Psoas muscle (tissue), 8 donors: ENCODE measurements around the gene DTNB. TPM values are rescaled to one million over a fixed set of nuclear protein-coding genes. Genes with fewer than 3 reads are reported as not detected.

Experiments
- ATAC-seq, 4 donors: fragments of 200-7000 bp; cut with Tn5 transposase; one replicate each; pipeline ENCODE4 v1.9.1; 2020; ENCODE audit warnings: moderate library complexity in 3 of 4, mild to moderate bottlenecking in 2 of 4
- DNase-seq, 2 donors: peaks; one replicate each; pipeline ENCODE4 v3.0.0-alpha.2; 2020
- H3K27ac ChIP-seq: fragments of 200-600 bp; one replicate; pipeline ENCODE4 v1.8.0; 2022
- H3K27me3 ChIP-seq, 3 donors: fragments of 200-600 bp in 1 of 3; one replicate each; pipeline versions ENCODE4 v1.6.1 to v1.8.0; 2013 to 2022; ENCODE audit warnings: low read length in 2 of 3, mild to moderate bottlenecking in 2 of 3, moderate library complexity in 1 of 3; ENCODE audit not compliant: insufficient read depth in 3 of 3
- H3K36me3 ChIP-seq, 2 donors: fragments of 200-600 bp in 1 of 2; one replicate each; pipeline versions ENCODE4 v1.6.1 to v1.8.0; 2013 to 2022; ENCODE audit warnings: low read depth in 1 of 2, mild to moderate bottlenecking in 1 of 2, moderate library complexity in 1 of 2; ENCODE audit not compliant: insufficient read depth in 1 of 2
- H3K4me1 ChIP-seq: fragments of 200-600 bp; one replicate; pipeline ENCODE4 v1.8.0; 2022
- H3K4me3 ChIP-seq: fragments of 200-600 bp; one replicate; pipeline ENCODE4 v1.8.0; 2022; ENCODE audit warnings: mild to moderate bottlenecking
- H3K9me3 ChIP-seq: fragments of 200-600 bp; one replicate; pipeline ENCODE4 v1.8.0; 2022
- WGBS, 3 donors: extraction: QIAGEN DNeasy Blood & Tissue Kit; methylation state at CpG; one replicate each; pipeline versions ENCODE4 v1.1.6 to v1.1.7; 2013; 5-methylcytosine and 5-hydroxymethylcytosine counted together
- intact Hi-C, 2 donors: fragments of 100-400 bp; cut with DNase I; formaldehyde crosslinking; loops; one replicate each; pipeline versions ENCODE4 v1.11.0 to v1.14.2; 2022
- polyA plus RNA-seq, 3 donors: library from polyadenylated mRNA; stranded (reverse); fragments of 200-250 nt; gene quantifications; one replicate each; pipeline ENCODE4 v1.2.3, GENCODE V29; 2013
- total RNA-seq, 4 donors: library from RNA; stranded (reverse); fragmentation: NEBNext Ultra II Directional in 2 of 4; extraction: Animal tissue kit (Norgen Biotek cat#: 25700) in 2 of 4; gene quantifications; one replicate each; pipeline versions ENCODE4 v1.2.1 to v1.2.4, GENCODE V29; 2021 to 2023
- TF ChIP-seq, protein P1 (sequence below): fragments of 200-600 bp; IDR thresholded peaks from one replicate; pipeline ENCODE4 v1.8.0; 2022; ENCODE audit warnings: antibody characterized with exemption
- donor health status: healthy with polysubstance abuse.
- donor health status: DM: no; HTN: no; CAD: no; lungs with moderate emphysema.
- donor health status: Bipolar disorder and iron deficiency.
- donor health status: healthy.
- donor health status: DM: yes; HTN: yes; CAD: no.
- donor health status: DM: no; HTN: no; CAD: no.
- donor health status: DM: no; HTN: no; CAD: no.
- donor health status: DM: yes; HTN: yes; CAD: no.

Gene DTNB
- total and polyA plus RNA-seq, 7 donors: 2.3 to 6.3 (median 4.2) TPM

DNA sequence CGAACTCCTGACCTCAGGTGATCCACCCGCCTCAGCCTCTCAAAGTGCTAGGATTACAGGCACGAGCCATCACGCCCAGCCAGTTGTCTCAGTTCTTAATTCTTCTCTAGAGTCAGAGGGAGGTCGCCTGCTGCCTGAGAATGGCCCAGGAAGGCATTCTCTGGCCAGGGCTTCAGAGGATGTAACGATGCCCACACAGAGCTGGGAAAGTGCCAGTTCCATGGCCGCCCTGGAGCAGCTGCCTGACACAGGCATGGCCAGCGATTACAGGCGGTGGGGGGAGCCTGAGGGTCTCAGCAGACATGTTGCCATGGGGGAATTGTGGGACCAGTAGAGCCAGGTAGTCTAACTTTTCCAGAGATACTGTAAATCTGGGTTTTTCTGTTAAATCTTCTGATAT is 306.1 kb downstream of the DTNB start:
- DNase-seq: no peak
- 30 to 35% (median 30%) methylated on average over 9 of the region's 9 CpGs for WGBS, 3 donors
- no peaks in the 10 kb centered on the region for H3K27me3 ChIP-seq
- TF ChIP-seq, protein P1, sequence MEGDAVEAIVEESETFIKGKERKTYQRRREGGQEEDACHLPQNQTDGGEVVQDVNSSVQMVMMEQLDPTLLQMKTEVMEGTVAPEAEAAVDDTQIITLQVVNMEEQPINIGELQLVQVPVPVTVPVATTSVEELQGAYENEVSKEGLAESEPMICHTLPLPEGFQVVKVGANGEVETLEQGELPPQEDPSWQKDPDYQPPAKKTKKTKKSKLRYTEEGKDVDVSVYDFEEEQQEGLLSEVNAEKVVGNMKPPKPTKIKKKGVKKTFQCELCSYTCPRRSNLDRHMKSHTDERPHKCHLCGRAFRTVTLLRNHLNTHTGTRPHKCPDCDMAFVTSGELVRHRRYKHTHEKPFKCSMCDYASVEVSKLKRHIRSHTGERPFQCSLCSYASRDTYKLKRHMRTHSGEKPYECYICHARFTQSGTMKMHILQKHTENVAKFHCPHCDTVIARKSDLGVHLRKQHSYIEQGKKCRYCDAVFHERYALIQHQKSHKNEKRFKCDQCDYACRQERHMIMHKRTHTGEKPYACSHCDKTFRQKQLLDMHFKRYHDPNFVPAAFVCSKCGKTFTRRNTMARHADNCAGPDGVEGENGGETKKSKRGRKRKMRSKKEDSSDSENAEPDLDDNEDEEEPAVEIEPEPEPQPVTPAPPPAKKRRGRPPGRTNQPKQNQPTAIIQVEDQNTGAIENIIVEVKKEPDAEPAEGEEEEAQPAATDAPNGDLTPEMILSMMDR: no peak
- H3K9me3 ChIP-seq: no peaks in the 10 kb centered on the region
- H3K4me3 ChIP-seq: no peak overlapping the region
- no peak overlapping the region for H3K27ac ChIP-seq
- intact Hi-C loops: no loop called here
- no peaks in the 10 kb centered on the region for H3K36me3 ChIP-seq
- H3K4me1 ChIP-seq: no peaks in the 10 kb centered on the region
- ATAC-seq: peak; percentile 50 to 71 (median 52)

DNA sequence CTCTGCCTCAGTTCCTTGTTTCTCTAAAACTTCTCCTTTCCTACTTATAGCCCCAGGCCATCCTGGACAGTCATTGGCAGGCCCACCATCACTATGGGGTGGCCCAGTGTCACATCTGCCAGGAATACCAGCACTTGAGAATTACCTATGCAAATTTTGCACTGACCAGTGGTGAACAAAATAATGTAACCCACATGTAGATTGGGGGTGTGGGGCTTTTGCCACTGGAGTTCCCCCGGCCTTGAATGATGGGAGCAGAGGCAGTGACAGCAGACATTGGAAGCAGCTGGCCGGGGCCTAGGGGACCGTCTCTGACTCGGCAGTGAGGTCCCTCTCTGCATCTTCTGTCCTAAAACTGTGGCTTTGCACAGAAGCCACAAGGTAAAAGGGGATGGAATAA is 306.7 kb downstream of the DTNB start:
- H3K27ac ChIP-seq: no peak overlapping the region
- 72 to 88% (median 88%) methylated on average over 4 of the region's 4 CpGs for WGBS, 3 donors
- DNase-seq (peak in 1 of 2 donors; percentile 15), ATAC-seq (no peak)
- peaks cover 2% of the 10 kb centered on the region for H3K4me1 ChIP-seq
- intact Hi-C loops: no loop called here
- H3K36me3 ChIP-seq: no peaks in the 10 kb centered on the region
- no peaks in the 10 kb centered on the region for H3K27me3 ChIP-seq
- no peaks in the 10 kb centered on the region for H3K9me3 ChIP-seq
- H3K4me3 ChIP-seq: no peak overlapping the region
- TF ChIP-seq, protein P1: no peak

DNA sequence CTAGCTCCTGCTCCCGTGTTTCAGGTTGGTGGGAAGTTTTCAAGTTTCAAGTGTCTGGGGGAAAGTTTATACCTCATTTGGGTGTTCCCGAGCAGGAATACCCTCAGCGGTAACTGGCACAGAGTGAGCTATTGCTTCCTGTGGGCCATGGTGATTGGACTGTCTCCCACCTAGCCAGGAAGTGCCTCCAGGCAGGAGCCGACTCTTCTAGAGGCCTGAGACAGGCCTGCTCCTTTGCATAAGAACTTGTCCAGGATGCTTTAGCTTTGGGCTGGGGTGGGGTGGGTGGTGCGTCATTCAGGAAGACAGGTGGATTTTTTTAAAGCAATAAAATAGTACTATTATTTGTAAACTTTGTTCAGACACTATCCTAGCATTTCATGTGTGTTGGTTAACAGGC is 308.1 kb downstream of the DTNB start:
- Histone ChIP-seq H3K9me3 (no peaks in the 10 kb centered on the region), H3K36me3 (no peaks in the 10 kb centered on the region), H3K27me3 (no peaks in the 10 kb centered on the region), H3K4me3 (no peak overlapping the region), H3K27ac (no peak overlapping the region), H3K4me1 (peaks cover 5% of the 10 kb centered on the region)
- WGBS, 3 donors: 60 to 63% (median 63%) methylated on average over 5 of the region's 5 CpGs
- intact Hi-C loops: no loop called here
- DNase-seq (peak in 1 of 2 donors; percentile 45), ATAC-seq (no peak)
- TF ChIP-seq, protein P1: no peak

DNA sequence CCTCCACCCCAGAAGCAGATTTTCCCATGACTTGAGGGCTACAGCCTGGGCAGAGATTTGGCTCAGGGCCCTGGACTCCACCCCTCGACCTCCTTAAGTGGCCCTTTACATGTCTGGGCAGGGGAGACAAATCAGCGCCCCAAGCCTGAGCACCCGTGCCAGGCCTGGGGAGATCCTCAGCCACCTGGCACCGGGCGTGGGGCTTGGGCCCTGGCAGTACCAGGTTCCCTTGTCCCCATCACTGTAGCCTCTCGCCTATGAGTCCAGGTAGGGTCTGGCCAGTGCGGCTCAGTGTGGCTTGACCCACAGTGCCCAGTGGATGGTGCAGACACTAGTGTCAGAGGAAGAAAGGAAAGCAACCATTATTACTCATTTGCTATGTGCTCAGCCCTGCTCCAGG is 309.6 kb downstream of the DTNB start:
- 82 to 91% (median 87%) methylated on average over 7 of the region's 7 CpGs for WGBS, 3 donors
- TF ChIP-seq, protein P1: no peak
- Histone ChIP-seq H3K9me3 (no peaks in the 10 kb centered on the region), H3K27me3 (no peaks in the 10 kb centered on the region), H3K36me3 (no peaks in the 10 kb centered on the region), H3K4me1 (peaks cover 5% of the 10 kb centered on the region), H3K27ac (no peak overlapping the region), H3K4me3 (no peak overlapping the region)
- intact Hi-C loops: loop anchor here in 1 of 2 donors (5.0 kb wide), 1 partner anchor 159 kb away; no protein-coding TSS in a partner anchor
- ATAC-seq (no peak), DNase-seq (peak in 1 of 2 donors; percentile 46)
